GM23338 (cell line): ENCODE results near the gene CDC45.

Source experiments
- CREB1 ChIP-seq: fragments of 250-450 bp; sonication (Bioruptor Pico); IDR thresholded peaks from 2 replicates; pipeline ENCODE4 v1.5.0; 2020; ENCODE audit warnings: low read depth, mild to moderate bottlenecking, moderate library complexity
- CTCF ChIP-seq, 2 experiments: fragments of 200-600 bp in 1 of 2; sonication (generic) in 1 of 2; conservative IDR thresholded peaks; 2 replicates each; pipeline versions ENCODE4 v1.5.1 to v1.6.1; 2016 to 2017; ENCODE audit warnings: antibody characterized with exemption in 2 of 2, low read depth in 2 of 2, mild to moderate bottlenecking in 2 of 2, moderate library complexity in 1 of 2
- EZH2 ChIP-seq: fragments of 200-600 bp; sonication (generic); IDR thresholded peaks from one replicate; pipeline ENCODE4 v1.8.0; 2017; ENCODE audit warnings: antibody characterized with exemption, mild to moderate bottlenecking, low read depth; ENCODE audit not compliant: unreplicated experiment
- EZH2phosphoT487 ChIP-seq: fragments of 200-600 bp; sonication (generic); IDR thresholded peaks from one replicate; pipeline ENCODE4 v1.8.1; 2018; ENCODE audit warnings: antibody characterized with exemption; ENCODE audit not compliant: unreplicated experiment
- JUNB ChIP-seq: IDR thresholded peaks from one replicate; pipeline ENCODE4 v1.6.1; 2016; ENCODE audit warnings: antibody characterized with exemption; ENCODE audit not compliant: unreplicated experiment
- NANOG ChIP-seq: IDR thresholded peaks from 2 replicates; pipeline ENCODE4 v1.6.1; 2016; ENCODE audit warnings: antibody characterized with exemption, borderline replicate concordance
- POLR2AphosphoS5 ChIP-seq: IDR thresholded peaks from 2 replicates; pipeline ENCODE4 v1.6.1; 2016; ENCODE audit warnings: antibody characterized with exemption, low read depth
- STAT1 ChIP-seq: IDR thresholded peaks from one replicate; pipeline ENCODE4 v1.6.1; 2016; ENCODE audit warnings: antibody characterized with exemption; ENCODE audit not compliant: unreplicated experiment
- ZNF114 ChIP-seq: fragments of 250-450 bp; sonication (Bioruptor Pico); IDR thresholded peaks from 2 replicates; pipeline ENCODE4 v1.5.0; 2020; ENCODE audit warnings: mild to moderate bottlenecking, moderate library complexity
- ZNF331 ChIP-seq: fragments of 250-450 bp; sonication (Bioruptor Pico); IDR thresholded peaks from 2 replicates; pipeline ENCODE4 v1.5.0; 2020; ENCODE audit warnings: low read depth, mild to moderate bottlenecking, moderate library complexity
- TF ChIP-seq, protein P1 (sequence below): IDR thresholded peaks from one replicate; pipeline ENCODE4 v1.6.1; 2018; ENCODE audit warnings: antibody characterized with exemption; ENCODE audit not compliant: unreplicated experiment
- TF ChIP-seq, protein P2 (sequence below): IDR thresholded peaks from 2 replicates; pipeline ENCODE4 v1.6.1; 2016; ENCODE audit warnings: antibody characterized with exemption
- TF ChIP-seq, protein P3 (sequence below): fragments of 250-450 bp; sonication (Bioruptor Pico); IDR thresholded peaks from 2 replicates; pipeline ENCODE4 v1.5.0; 2020; ENCODE audit warnings: mild to moderate bottlenecking, moderate library complexity

DNA sequence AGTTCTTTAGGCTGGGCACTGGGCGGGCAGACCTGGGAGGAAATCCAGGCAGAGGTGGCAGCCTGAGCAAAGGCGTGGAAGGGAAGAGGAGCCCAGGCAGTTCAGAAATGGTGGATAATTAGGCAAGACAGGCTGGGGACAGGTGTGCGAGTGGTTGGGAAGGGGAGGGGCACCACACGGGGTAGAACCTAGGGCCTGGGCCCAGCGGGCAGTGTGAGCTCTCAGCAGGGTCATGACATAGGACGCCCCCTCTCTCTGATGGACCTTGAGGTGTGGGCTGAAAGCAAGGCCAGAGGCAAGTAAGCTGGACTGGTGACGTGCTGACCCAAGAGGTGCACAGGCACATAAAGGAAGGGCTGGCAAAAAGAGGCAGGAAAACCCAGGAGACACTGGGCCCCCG, 7.5 kb upstream of the CDC45 start:
- TF ChIP-seq CTCF (conservative IDR thresholded peaks at IDR 0.05; ENCODE audit: low read depth in 2 of 2) (no peak), POLR2AphosphoS5 (no peak), ZNF331 (no peak), EZH2 (no peak), JUNB (no peak), EZH2phosphoT487 (no peak), STAT1 (no peak), NANOG (no peak), CREB1 (no peak), ZNF114 (CRISPR knock-in tag) (no peak)
- TF ChIP-seq, protein P1, sequence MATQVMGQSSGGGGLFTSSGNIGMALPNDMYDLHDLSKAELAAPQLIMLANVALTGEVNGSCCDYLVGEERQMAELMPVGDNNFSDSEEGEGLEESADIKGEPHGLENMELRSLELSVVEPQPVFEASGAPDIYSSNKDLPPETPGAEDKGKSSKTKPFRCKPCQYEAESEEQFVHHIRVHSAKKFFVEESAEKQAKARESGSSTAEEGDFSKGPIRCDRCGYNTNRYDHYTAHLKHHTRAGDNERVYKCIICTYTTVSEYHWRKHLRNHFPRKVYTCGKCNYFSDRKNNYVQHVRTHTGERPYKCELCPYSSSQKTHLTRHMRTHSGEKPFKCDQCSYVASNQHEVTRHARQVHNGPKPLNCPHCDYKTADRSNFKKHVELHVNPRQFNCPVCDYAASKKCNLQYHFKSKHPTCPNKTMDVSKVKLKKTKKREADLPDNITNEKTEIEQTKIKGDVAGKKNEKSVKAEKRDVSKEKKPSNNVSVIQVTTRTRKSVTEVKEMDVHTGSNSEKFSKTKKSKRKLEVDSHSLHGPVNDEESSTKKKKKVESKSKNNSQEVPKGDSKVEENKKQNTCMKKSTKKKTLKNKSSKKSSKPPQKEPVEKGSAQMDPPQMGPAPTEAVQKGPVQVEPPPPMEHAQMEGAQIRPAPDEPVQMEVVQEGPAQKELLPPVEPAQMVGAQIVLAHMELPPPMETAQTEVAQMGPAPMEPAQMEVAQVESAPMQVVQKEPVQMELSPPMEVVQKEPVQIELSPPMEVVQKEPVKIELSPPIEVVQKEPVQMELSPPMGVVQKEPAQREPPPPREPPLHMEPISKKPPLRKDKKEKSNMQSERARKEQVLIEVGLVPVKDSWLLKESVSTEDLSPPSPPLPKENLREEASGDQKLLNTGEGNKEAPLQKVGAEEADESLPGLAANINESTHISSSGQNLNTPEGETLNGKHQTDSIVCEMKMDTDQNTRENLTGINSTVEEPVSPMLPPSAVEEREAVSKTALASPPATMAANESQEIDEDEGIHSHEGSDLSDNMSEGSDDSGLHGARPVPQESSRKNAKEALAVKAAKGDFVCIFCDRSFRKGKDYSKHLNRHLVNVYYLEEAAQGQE: no peak
- TF ChIP-seq, protein P2, sequence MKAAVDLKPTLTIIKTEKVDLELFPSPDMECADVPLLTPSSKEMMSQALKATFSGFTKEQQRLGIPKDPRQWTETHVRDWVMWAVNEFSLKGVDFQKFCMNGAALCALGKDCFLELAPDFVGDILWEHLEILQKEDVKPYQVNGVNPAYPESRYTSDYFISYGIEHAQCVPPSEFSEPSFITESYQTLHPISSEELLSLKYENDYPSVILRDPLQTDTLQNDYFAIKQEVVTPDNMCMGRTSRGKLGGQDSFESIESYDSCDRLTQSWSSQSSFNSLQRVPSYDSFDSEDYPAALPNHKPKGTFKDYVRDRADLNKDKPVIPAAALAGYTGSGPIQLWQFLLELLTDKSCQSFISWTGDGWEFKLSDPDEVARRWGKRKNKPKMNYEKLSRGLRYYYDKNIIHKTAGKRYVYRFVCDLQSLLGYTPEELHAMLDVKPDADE: no peak
- TF ChIP-seq, protein P3, sequence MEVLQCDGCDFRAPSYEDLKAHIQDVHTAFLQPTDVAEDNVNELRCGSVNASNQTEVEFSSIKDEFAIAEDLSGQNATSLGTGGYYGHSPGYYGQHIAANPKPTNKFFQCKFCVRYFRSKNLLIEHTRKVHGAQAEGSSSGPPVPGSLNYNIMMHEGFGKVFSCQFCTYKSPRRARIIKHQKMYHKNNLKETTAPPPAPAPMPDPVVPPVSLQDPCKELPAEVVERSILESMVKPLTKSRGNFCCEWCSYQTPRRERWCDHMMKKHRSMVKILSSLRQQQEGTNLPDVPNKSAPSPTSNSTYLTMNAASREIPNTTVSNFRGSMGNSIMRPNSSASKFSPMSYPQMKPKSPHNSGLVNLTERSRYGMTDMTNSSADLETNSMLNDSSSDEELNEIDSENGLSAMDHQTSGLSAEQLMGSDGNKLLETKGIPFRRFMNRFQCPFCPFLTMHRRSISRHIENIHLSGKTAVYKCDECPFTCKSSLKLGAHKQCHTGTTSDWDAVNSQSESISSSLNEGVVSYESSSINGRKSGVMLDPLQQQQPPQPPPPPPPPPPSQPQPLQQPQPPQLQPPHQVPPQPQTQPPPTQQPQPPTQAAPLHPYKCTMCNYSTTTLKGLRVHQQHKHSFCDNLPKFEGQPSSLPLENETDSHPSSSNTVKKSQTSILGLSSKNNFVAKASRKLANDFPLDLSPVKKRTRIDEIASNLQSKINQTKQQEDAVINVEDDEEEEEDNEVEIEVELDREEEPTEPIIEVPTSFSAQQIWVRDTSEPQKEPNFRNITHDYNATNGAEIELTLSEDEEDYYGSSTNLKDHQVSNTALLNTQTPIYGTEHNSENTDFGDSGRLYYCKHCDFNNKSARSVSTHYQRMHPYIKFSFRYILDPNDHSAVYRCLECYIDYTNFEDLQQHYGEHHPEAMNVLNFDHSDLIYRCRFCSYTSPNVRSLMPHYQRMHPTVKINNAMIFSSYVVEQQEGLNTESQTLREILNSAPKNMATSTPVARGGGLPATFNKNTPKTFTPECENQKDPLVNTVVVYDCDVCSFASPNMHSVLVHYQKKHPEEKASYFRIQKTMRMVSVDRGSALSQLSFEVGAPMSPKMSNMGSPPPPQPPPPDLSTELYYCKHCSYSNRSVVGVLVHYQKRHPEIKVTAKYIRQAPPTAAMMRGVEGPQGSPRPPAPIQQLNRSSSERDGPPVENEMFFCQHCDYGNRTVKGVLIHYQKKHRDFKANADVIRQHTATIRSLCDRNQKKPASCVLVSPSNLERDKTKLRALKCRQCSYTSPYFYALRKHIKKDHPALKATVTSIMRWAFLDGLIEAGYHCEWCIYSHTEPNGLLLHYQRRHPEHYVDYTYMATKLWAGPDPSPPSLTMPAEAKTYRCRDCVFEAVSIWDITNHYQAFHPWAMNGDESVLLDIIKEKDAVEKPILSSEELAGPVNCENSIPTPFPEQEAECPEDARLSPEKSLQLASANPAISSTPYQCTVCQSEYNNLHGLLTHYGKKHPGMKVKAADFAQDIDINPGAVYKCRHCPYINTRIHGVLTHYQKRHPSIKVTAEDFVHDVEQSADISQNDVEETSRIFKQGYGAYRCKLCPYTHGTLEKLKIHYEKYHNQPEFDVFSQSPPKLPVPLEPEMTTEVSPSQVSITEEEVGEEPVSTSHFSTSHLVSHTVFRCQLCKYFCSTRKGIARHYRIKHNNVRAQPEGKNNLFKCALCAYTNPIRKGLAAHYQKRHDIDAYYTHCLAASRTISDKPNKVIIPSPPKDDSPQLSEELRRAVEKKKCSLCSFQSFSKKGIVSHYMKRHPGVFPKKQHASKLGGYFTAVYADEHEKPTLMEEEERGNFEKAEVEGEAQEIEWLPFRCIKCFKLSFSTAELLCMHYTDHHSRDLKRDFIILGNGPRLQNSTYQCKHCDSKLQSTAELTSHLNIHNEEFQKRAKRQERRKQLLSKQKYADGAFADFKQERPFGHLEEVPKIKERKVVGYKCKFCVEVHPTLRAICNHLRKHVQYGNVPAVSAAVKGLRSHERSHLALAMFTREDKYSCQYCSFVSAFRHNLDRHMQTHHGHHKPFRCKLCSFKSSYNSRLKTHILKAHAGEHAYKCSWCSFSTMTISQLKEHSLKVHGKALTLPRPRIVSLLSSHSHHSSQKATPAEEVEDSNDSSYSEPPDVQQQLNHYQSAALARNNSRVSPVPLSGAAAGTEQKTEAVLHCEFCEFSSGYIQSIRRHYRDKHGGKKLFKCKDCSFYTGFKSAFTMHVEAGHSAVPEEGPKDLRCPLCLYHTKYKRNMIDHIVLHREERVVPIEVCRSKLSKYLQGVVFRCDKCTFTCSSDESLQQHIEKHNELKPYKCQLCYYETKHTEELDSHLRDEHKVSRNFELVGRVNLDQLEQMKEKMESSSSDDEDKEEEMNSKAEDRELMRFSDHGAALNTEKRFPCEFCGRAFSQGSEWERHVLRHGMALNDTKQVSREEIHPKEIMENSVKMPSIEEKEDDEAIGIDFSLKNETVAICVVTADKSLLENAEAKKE (CRISPR knock-in tag): no peak
